ENCODE measurements around the gene IRS1. TPM values are rescaled to one million over a fixed set of nuclear protein-coding genes. Genes with fewer than 3 reads are reported as not detected.

Gene IRS1
- total RNA-seq, 1 donor from 2014 or later: 0.72 TPM

GRCh38 chr2:226796840-226797288 lies 2.8 kb downstream of the IRS1 start:
- H3K36me3 Mint-ChIP-seq (ENCODE audit: low read depth, unreplicated experiment): no peaks in the 10 kb centered on the region
- no peaks in the 10 kb centered on the region for H3K9me3 Mint-ChIP-seq (ENCODE audit: unreplicated experiment)
- TF ChIP-seq CTCF (IDR thresholded peaks at IDR 0.05; ENCODE audit: unreplicated experiment): peak; percentile 28
- peaks cover 11% of the 10 kb centered on the region for H3K27me3 Mint-ChIP-seq (ENCODE audit: unreplicated experiment)
- peaks cover 10% of the 10 kb centered on the region for H3K4me1 Mint-ChIP-seq (ENCODE audit: unreplicated experiment)
- DNase-seq (ENCODE audit: low spot score): peak; percentile 48
- H3K27ac Mint-ChIP-seq (ENCODE audit: unreplicated experiment): no peak overlapping the region
- no peak overlapping the region for H3K4me3 Mint-ChIP-seq (ENCODE audit: unreplicated experiment)

GRCh38 chr2:226796012-226796839 lies 3.4 kb downstream of the IRS1 start:
- Mint-ChIP-seq H3K4me1 (ENCODE audit: unreplicated experiment) (peaks cover 10% of the 10 kb centered on the region), H3K4me3 (ENCODE audit: unreplicated experiment) (no peak overlapping the region), H3K9me3 (ENCODE audit: unreplicated experiment) (no peaks in the 10 kb centered on the region), H3K36me3 (ENCODE audit: low read depth, unreplicated experiment) (no peaks in the 10 kb centered on the region), H3K27me3 (ENCODE audit: unreplicated experiment) (peaks cover 11% of the 10 kb centered on the region), H3K27ac (ENCODE audit: unreplicated experiment) (no peak overlapping the region)
- DNase-seq (ENCODE audit: low spot score): no peak
- TF ChIP-seq CTCF (IDR thresholded peaks at IDR 0.05; ENCODE audit: unreplicated experiment): no peak

GRCh38 chr2:226795281-226796011 lies 4.2 kb downstream of the IRS1 start:
- no peaks in the 10 kb centered on the region for H3K36me3 Mint-ChIP-seq (ENCODE audit: low read depth, unreplicated experiment)
- H3K27me3 Mint-ChIP-seq (ENCODE audit: unreplicated experiment): peaks cover 11% of the 10 kb centered on the region
- H3K4me3 Mint-ChIP-seq (ENCODE audit: unreplicated experiment): no peak overlapping the region
- TF ChIP-seq CTCF (IDR thresholded peaks at IDR 0.05; ENCODE audit: unreplicated experiment): no peak
- peaks cover 9% of the 10 kb centered on the region for H3K4me1 Mint-ChIP-seq (ENCODE audit: unreplicated experiment)
- H3K27ac Mint-ChIP-seq (ENCODE audit: unreplicated experiment): no peak overlapping the region
- no peak for DNase-seq (ENCODE audit: low spot score)
- H3K9me3 Mint-ChIP-seq (ENCODE audit: unreplicated experiment): no peaks in the 10 kb centered on the region

GRCh38 chr2:226794751-226795171 lies 4.9 kb downstream of the IRS1 start:
- Mint-ChIP-seq H3K27me3 (ENCODE audit: unreplicated experiment) (peaks cover 7% of the 10 kb centered on the region), H3K36me3 (ENCODE audit: low read depth, unreplicated experiment) (no peaks in the 10 kb centered on the region), H3K9me3 (ENCODE audit: unreplicated experiment) (no peaks in the 10 kb centered on the region), H3K4me1 (ENCODE audit: unreplicated experiment) (peaks cover 6% of the 10 kb centered on the region), H3K27ac (ENCODE audit: unreplicated experiment) (no peak overlapping the region), H3K4me3 (ENCODE audit: unreplicated experiment) (no peak overlapping the region)
- TF ChIP-seq CTCF (IDR thresholded peaks at IDR 0.05; ENCODE audit: unreplicated experiment): no peak
- DNase-seq (ENCODE audit: low spot score): no peak

Measured in endothelial cell (in vitro differentiated cells).